Spinal cord (tissue), 10 donors: ENCODE measurements around the gene PHKA1. TPM values are rescaled to one million over a fixed set of nuclear protein-coding genes. Genes with fewer than 3 reads are reported as not detected.

Experiments used
- DNase-seq, 6 donors: peaks; one replicate each; pipeline versions ENCODE4 v3.0.0 to v3.0.0-alpha.2; 2013 to 2015; ENCODE audit warnings: low spot score in 6 of 6, low read depth in 4 of 6
- H3K27ac ChIP-seq: one replicate; pipeline ENCODE4 v1.5.1; 2013; ENCODE audit warnings: low read depth, low read length, control low read depth
- H3K27me3 ChIP-seq: one replicate; pipeline ENCODE4 v1.6.1; 2013; ENCODE audit warnings: low read length; ENCODE audit not compliant: control insufficient read depth, insufficient read depth
- H3K36me3 ChIP-seq: one replicate; pipeline ENCODE4 v1.6.1; 2013; ENCODE audit warnings: low read length; ENCODE audit not compliant: control insufficient read depth, insufficient read depth
- H3K4me1 ChIP-seq: one replicate; pipeline ENCODE4 v1.6.1; 2013; ENCODE audit warnings: low read length; ENCODE audit not compliant: control insufficient read depth, insufficient read depth
- H3K4me3 ChIP-seq: one replicate; pipeline ENCODE4 v1.5.1; 2013; ENCODE audit warnings: low read depth, low read length, control low read depth
- H3K9me3 ChIP-seq: one replicate; pipeline ENCODE4 v1.6.1; 2013; ENCODE audit warnings: low read length; ENCODE audit not compliant: control insufficient read depth, insufficient read depth
- WGBS: methylation state at CpG from one replicate; pipeline ENCODE4 v1.1.5; 2013; ENCODE audit warnings: missing lambda C conversion rate; ENCODE audit not compliant: insufficient coverage; 5-methylcytosine and 5-hydroxymethylcytosine counted together
- polyA plus RNA-seq, 2 donors: library from polyadenylated mRNA; unstranded; fragments of 120-200 nt; gene quantifications; one replicate each; pipeline ENCODE4 v1.2.1, GENCODE V29; 2013; ENCODE audit not compliant: insufficient read length in 2 of 2
- total RNA-seq, 2 donors: library from RNA; depleted of rRNA in 1 of 2; stranded (reverse); fragments of 120-200 nt in 1 of 2; fragments of >200 nt in 1 of 2; gene quantifications; one replicate each; pipeline versions ENCODE4 v1.2.3 to v1.2.4, GENCODE V29; 2013 to 2014
- donor health status: healthy.

PHKA1 gene
- total and polyA plus RNA-seq, 4 donors = 6.1 to 9.3 (median 7.5) TPM

DNA sequence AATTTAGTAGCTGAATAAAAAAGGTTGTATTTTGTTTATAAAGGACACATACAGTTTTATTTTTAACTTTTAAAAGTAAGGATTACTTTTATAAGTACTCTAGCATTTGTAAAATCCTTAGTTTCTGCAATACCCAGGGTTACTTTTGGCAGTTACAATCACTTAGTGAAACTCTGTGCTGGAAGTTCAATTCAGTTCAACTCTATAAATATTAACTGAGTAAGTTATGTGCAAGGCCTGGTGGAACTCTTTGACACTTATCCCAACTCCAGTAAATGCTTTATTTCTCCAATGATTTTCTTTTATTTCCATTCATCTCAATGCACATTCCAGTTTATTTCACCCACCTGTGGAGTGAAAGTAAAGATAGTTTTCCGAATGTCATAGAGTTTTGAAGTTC, 78.2 kb downstream of the PHKA1 start:
- no peak for DNase-seq
- Histone ChIP-seq H3K27ac (no peak overlapping the region), H3K4me1 (peaks cover 2% of the 10 kb centered on the region), H3K27me3 (no peaks in the 10 kb centered on the region), H3K36me3 (no peaks in the 10 kb centered on the region), H3K4me3 (no peak overlapping the region), H3K9me3 (no peaks in the 10 kb centered on the region)
- WGBS = no CpG with 5 or more reads among the region's 1 CpG

- Histone ChIP-seq H3K36me3 (no peaks in the 10 kb centered on the region), H3K27ac (no peak overlapping the region), H3K4me1 (peaks cover 2% of the 10 kb centered on the region), H3K9me3 (no peaks in the 10 kb centered on the region), H3K4me3 (no peak overlapping the region), H3K27me3 (no peaks in the 10 kb centered on the region)
- peak in 2 of 6 donors; percentile 8 to 62 for DNase-seq
- 20% methylated on average over 1 of the region's 3 CpGs for WGBS
Measured at GRCh38 chrX:72634331-72634730, 79.8 kb downstream of the PHKA1 start.

- Histone ChIP-seq H3K36me3 (no peaks in the 10 kb centered on the region), H3K27me3 (no peaks in the 10 kb centered on the region), H3K4me3 (no peak overlapping the region), H3K4me1 (peaks cover 2% of the 10 kb centered on the region), H3K27ac (no peak overlapping the region), H3K9me3 (no peaks in the 10 kb centered on the region)
- WGBS = no CpG with 5 or more reads among the region's 1 CpG
- DNase-seq = no peak
Measured at GRCh38 chrX:72630185-72630584, 83.9 kb downstream of the PHKA1 start.

DNA sequence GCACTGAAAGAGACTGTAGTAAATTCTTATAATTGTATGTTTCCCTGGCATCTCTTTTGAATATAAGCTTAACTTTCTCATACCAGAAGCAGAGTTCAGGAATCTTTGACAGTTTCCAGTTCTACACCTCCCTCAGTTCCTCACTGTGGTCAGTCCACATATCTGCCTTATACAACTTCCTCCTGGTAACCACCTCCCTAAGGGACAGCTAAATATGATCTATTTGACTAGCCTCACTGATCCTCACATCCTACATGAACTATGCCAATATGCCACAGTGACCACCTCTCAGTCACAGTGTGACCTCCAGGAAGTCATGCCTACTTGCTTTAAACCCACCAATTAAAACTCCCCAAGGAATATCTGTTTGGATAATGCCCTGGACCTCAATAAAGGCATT, 89.9 kb downstream of the PHKA1 start:
- Histone ChIP-seq H3K36me3 (no peaks in the 10 kb centered on the region), H3K4me1 (no peaks in the 10 kb centered on the region), H3K27me3 (peaks cover 2% of the 10 kb centered on the region), H3K4me3 (no peak overlapping the region), H3K27ac (no peak overlapping the region), H3K9me3 (no peaks in the 10 kb centered on the region)
- no peak for DNase-seq

DNA sequence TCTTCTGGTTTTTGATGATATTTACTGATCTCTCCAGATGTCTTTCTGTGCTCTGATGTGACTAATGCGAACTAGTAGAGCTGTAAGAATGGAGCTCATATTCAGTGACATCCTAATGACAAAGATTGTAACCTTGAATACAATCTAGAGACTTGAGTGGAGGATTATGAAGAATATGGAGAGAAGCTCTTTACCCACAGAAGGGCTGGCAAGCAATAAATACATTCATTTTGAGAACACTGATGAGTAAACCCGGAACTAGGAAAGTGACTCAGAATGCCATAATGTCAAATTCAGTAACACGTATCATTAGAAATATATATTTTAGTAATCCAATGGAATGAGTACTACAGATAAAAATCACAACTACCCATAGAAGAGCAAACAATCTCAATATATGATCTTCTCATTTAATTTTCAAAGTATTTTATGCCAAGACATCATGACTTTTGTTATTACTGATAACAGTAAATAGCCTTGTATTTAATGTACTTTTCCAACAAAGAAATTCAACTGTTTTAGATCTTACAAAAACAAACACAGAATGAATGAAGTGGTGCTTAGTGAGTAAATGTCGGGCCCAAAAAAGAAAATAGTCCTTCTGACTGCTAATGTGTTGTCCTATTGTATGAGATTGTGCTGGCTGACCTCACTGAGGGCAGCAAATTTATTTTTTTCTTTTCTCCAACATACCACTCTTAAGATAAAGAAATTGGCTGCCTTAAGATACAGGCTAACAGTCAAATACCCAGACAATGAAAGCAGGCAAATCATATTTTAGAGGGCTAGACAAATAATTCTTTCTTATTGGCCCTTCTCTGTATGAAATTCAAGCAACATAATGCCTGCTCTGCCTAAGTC, 92.3 kb downstream of the PHKA1 start:
- WGBS = no CpG with 5 or more reads among the region's 4 CpGs
- Histone ChIP-seq H3K9me3 (no peaks in the 10 kb centered on the region), H3K27ac (no peak overlapping the region)

DNA sequence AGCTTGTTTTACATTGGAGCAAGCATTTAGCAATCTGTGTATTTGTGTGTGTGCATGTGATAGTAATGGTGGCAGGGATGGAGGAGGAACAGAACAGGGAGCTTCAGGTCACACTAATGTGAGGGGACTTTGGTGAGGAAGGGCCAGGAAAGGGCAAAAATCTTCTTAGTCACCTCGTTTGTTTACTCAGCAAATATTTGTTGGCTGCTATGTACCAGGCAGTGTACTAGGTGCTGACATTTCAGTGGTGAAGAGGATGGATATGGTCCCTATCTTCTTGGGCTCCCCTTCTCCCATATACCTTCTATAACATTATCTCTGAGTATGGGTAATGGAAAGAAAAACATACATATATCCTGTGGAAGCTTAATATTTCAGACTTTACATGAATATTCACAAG, 92.9 kb downstream of the PHKA1 start:
- Histone ChIP-seq H3K4me1 (no peaks in the 10 kb centered on the region), H3K27me3 (peaks cover 2% of the 10 kb centered on the region), H3K27ac (no peak overlapping the region), H3K9me3 (no peaks in the 10 kb centered on the region), H3K4me3 (no peak overlapping the region), H3K36me3 (no peaks in the 10 kb centered on the region)
- DNase-seq = no peak
- no CpG with 5 or more reads among the region's 1 CpG for WGBS

More for the DNA sequence above, 92.3 kb downstream of the PHKA1 start:
- Histone ChIP-seq H3K27me3 (peaks cover 2% of the 10 kb centered on the region), H3K36me3 (no peaks in the 10 kb centered on the region), H3K4me1 (no peaks in the 10 kb centered on the region), H3K4me3 (no peak overlapping the region)
- no peak for DNase-seq

DNA sequence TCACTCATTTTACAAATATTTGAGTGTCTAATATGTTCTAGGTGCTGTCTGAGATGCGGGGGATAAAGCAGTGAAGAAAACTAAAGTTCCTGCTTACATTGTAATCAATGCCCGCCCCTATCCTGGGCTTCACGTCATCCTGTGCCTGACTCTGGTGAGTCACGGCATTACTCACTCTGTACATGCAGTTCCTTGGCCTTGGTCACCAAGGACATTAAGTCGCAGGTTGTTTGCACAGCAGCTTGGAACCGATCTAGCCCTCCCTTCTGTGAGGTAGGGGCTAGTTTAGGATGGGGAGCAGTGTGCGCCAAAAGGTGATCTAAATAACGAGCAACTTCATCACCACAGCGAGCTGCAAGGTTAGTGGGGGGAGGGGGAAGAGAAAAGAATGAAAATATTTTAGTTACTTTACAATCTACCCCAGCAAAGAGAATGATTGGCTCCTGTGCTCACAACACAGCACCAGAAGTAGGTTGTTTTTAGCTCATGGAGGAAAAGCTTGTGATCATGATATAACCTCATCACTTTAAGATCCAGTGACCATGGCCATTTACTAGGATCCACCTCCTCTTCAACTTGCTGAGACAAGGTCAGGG, 93.5 kb downstream of the PHKA1 start:
- Histone ChIP-seq H3K27me3 (peaks cover 2% of the 10 kb centered on the region), H3K9me3 (no peaks in the 10 kb centered on the region), H3K27ac (no peak overlapping the region), H3K4me1 (no peaks in the 10 kb centered on the region), H3K36me3 (no peaks in the 10 kb centered on the region), H3K4me3 (no peak overlapping the region)
- 75% methylated on average over 5 of the region's 9 CpGs for WGBS
- no peak for DNase-seq

- no peaks in the 10 kb centered on the region for H3K36me3 ChIP-seq
- H3K27me3 ChIP-seq = peaks cover 6% of the 10 kb centered on the region
- H3K27ac ChIP-seq = no peak overlapping the region
- DNase-seq = no peak
- no peaks in the 10 kb centered on the region for H3K9me3 ChIP-seq
- no peaks in the 10 kb centered on the region for H3K4me1 ChIP-seq
- H3K4me3 ChIP-seq = no peak overlapping the region
- whole genome bisulfite sequencing = no CpG with 5 or more reads among the region's 2 CpGs
Measured at GRCh38 chrX:72609313-72609712, 104.8 kb downstream of the PHKA1 start.

DNA sequence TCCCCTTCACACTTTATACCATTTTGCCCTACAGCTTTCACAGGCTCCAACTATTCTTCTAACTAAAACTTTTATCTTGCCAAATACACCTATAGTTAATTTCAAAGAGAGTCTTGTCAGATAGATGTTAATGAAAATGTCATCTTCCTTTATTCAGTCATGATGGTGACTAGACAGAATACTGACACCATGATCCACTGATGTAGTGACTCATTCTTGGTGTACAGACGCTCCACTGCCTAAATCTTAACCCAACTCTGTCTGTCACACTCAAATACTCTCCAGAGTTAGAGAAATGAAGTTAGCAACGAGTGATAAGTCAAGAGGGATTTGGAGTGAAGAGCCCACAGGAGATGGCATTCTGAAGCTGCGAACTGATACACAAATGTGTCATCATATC, 109.4 kb downstream of the PHKA1 start:
- H3K4me1 ChIP-seq = no peaks in the 10 kb centered on the region
- no peak overlapping the region for H3K27ac ChIP-seq
- WGBS = no CpG with 5 or more reads among the region's 3 CpGs

GRCh38 chrX:72604112-72604511, 110.0 kb downstream of the PHKA1 start:
- DNase-seq = no peak
- no CpG with 5 or more reads among the region's 2 CpGs for WGBS

More for the DNA sequence above, 109.4 kb downstream of the PHKA1 start:
- H3K9me3 ChIP-seq = no peaks in the 10 kb centered on the region
- H3K27me3 ChIP-seq = peaks cover 10% of the 10 kb centered on the region
- H3K36me3 ChIP-seq = no peaks in the 10 kb centered on the region
- no peak for DNase-seq
- no peak overlapping the region for H3K4me3 ChIP-seq

More at GRCh38 chrX:72604112-72604511, 110.0 kb downstream of the PHKA1 start:
- H3K27ac ChIP-seq = no peak overlapping the region
- no peaks in the 10 kb centered on the region for H3K9me3 ChIP-seq
- no peak overlapping the region for H3K4me3 ChIP-seq
- no peaks in the 10 kb centered on the region for H3K36me3 ChIP-seq
- H3K4me1 ChIP-seq = no peaks in the 10 kb centered on the region
- peaks cover 8% of the 10 kb centered on the region for H3K27me3 ChIP-seq
